IMR-90 (cell line): Measurements from ENCODE around the gene VEGFA. TPM values are rescaled to one million over a fixed set of nuclear protein-coding genes. Genes with fewer than 3 reads are reported as not detected.

Experiments used
- ATAC-seq: fragments of 200-7000 bp; cut with Tn5 transposase; 2 replicates; pipeline ENCODE4 v1.9.1; 2020; ENCODE audit warnings: low read depth, mild to moderate bottlenecking, moderate library complexity
- BruUV-seq: library from RNA; stranded (reverse); fragments of 400-500 nt; replicated peaks from 2 replicates; lab custom pipeline; 2021; lab: Mats Ljungman, UMichigan
- CTCF ChIA-PET: fragments of 300-600 bp; formaldehyde crosslinking; extraction: SDS; loops from one replicate; lab custom pipeline; 2021; ENCODE audit warnings: antibody characterized with exemption; lab: Yijun Ruan, JAX
- POLR2A ChIA-PET: fragments of 300-600 bp; sonication (Branson Sonifier 250); formaldehyde crosslinking; loops from one replicate; lab custom pipeline; 2022; ENCODE audit warnings: antibody characterized with exemption; ENCODE audit not compliant: unreplicated experiment; lab: Charles Lee
- DNase-seq: peaks from one replicate; pipeline ENCODE4 v3.0.0; 2013
- H2AFZ ChIP-seq: replicated peaks from 2 replicates; pipeline ENCODE3; 2013; ENCODE audit warnings: low read length, mild to moderate bottlenecking; ENCODE audit not compliant: poor library complexity
- H2AK5ac ChIP-seq: 2 replicates; pipeline ENCODE4 v1.6.1; 2013; ENCODE audit warnings: low read depth, low read length, inconsistent platforms
- H2AK9ac ChIP-seq: replicated peaks from 2 replicates; pipeline ENCODE3; 2013; ENCODE audit warnings: mild to moderate bottlenecking, low read depth, low read length, moderate library complexity; ENCODE audit not compliant: poor library complexity
- H2BK120ac ChIP-seq: 2 replicates; pipeline ENCODE4 v1.6.1; 2013; ENCODE audit warnings: low read depth, low read length, inconsistent platforms
- H2BK15ac ChIP-seq: 3 replicates; pipeline ENCODE4 v1.6.1; 2013; ENCODE audit warnings: low read depth, low read length, inconsistent platforms
- H2BK20ac ChIP-seq: 2 replicates; pipeline ENCODE4 v1.6.1; 2013; ENCODE audit warnings: low read depth, mild to moderate bottlenecking, inconsistent platforms, low read length, moderate library complexity
- H2BK5ac ChIP-seq: 2 replicates; pipeline ENCODE4 v1.6.1; 2013; ENCODE audit warnings: mild to moderate bottlenecking, low read depth, low read length, inconsistent platforms; ENCODE audit not compliant: poor library complexity, severe bottlenecking
- H3K14ac ChIP-seq: replicated peaks from 2 replicates; pipeline ENCODE4 v1.6.1; 2013; ENCODE audit warnings: low read depth, low read length, inconsistent platforms
- H3K18ac ChIP-seq: 2 replicates; pipeline ENCODE4 v1.6.1; 2013; ENCODE audit warnings: low read depth, low read length, control low read depth
- H3K23ac ChIP-seq: 2 replicates; pipeline ENCODE4 v1.6.1; 2013; ENCODE audit warnings: low read depth, low read length, inconsistent platforms
- H3K27ac ChIP-seq: 2 replicates; pipeline ENCODE4 v1.5.1; 2013; ENCODE audit warnings: mild to moderate bottlenecking, control low read depth, low read length; ENCODE audit not compliant: insufficient read depth
- H3K27me3 ChIP-seq: 2 replicates; pipeline ENCODE4 v1.6.1; 2013; ENCODE audit warnings: low read length; ENCODE audit not compliant: control insufficient read depth, insufficient read depth
- H3K36me3 ChIP-seq: 2 replicates; pipeline ENCODE4 v1.6.1; 2013; ENCODE audit warnings: low read length, mixed read lengths; ENCODE audit not compliant: control insufficient read depth, insufficient read depth
- H3K4ac ChIP-seq: 2 replicates; pipeline ENCODE4 v1.6.1; 2013; ENCODE audit warnings: low read depth, low read length, inconsistent platforms
- H3K4me1 ChIP-seq: 2 replicates; pipeline ENCODE4 v1.6.1; 2013; ENCODE audit warnings: low read length, mixed read lengths; ENCODE audit not compliant: control insufficient read depth, insufficient read depth
- H3K4me2 ChIP-seq: 2 replicates; pipeline ENCODE4 v1.6.1; 2013; ENCODE audit warnings: low read depth, mild to moderate bottlenecking, control low read depth, low read length, moderate library complexity
- H3K4me3 ChIP-seq: 2 replicates; pipeline ENCODE4 v1.5.1; 2013; ENCODE audit warnings: low read depth, mild to moderate bottlenecking, control low read depth, low read length, moderate library complexity; ENCODE audit not compliant: insufficient read depth
- H3K56ac ChIP-seq: 2 replicates; pipeline ENCODE4 v1.6.1; 2013; ENCODE audit warnings: low read length, inconsistent platforms; ENCODE audit not compliant: insufficient read depth; ENCODE audit errors: extremely low read depth
- H3K79me1 ChIP-seq, 2 experiments: 2 replicates each; pipeline ENCODE4 v1.6.1; 2013; ENCODE audit warnings: low read length in 2 of 2, inconsistent platforms in 1 of 2, low read depth in 1 of 2
- H3K9ac ChIP-seq: 2 replicates; pipeline ENCODE4 v1.6.1; 2013; ENCODE audit warnings: low read depth, low read length, control low read depth
- H3K9me1 ChIP-seq: 2 replicates; pipeline ENCODE4 v1.6.1; 2013; ENCODE audit warnings: low read length, inconsistent platforms; ENCODE audit not compliant: insufficient read depth
- H3K9me3 ChIP-seq: 2 replicates; pipeline ENCODE4 v1.6.1; 2013; ENCODE audit warnings: low read length; ENCODE audit not compliant: control insufficient read depth, insufficient read depth
- H4K20me1 ChIP-seq: 2 replicates; pipeline ENCODE4 v1.6.1; 2013; ENCODE audit warnings: low read length, inconsistent platforms; ENCODE audit not compliant: insufficient read depth
- H4K5ac ChIP-seq: 2 replicates; pipeline ENCODE4 v1.6.1; 2013; ENCODE audit warnings: mild to moderate bottlenecking, low read depth, low read length, control low read depth
- H4K8ac ChIP-seq, 2 experiments: 2 replicates each; pipeline ENCODE4 v1.6.1; 2013; ENCODE audit warnings: low read depth in 2 of 2, low read length in 2 of 2, control low read depth in 1 of 2, inconsistent platforms in 1 of 2
- H4K91ac ChIP-seq: 2 replicates; pipeline ENCODE4 v1.6.1; 2013; ENCODE audit warnings: low read depth, low read length, inconsistent platforms; ENCODE audit not compliant: insufficient read depth
- BHLHE40 ChIP-seq: fragments of 150-350 bp; IDR thresholded peaks from 2 replicates; pipeline ENCODE4 v1.6.1; 2016; ENCODE audit warnings: mild to moderate bottlenecking, low read depth, low read length
- CHD1 ChIP-seq: IDR thresholded peaks from 2 replicates; pipeline ENCODE4 v1.6.1; 2012; ENCODE audit warnings: low read depth, low read length, improper control_type of control experiment
- FOS ChIP-seq: fragments of 150-350 bp; IDR thresholded peaks from 2 replicates; pipeline ENCODE4 v1.6.1; 2016; ENCODE audit warnings: low read depth, low read length
- MAFK ChIP-seq: IDR thresholded peaks from 2 replicates; pipeline ENCODE4 v1.6.1; 2012; ENCODE audit warnings: low read depth, low read length, improper control_type of control experiment
- MXI1 ChIP-seq: IDR thresholded peaks from 2 replicates; pipeline ENCODE4 v1.6.1; 2012; ENCODE audit warnings: low read depth, mild to moderate bottlenecking, low read length, moderate library complexity, borderline replicate concordance
- NFE2L2 ChIP-seq: fragments of 150-350 bp; IDR thresholded peaks from 2 replicates; pipeline ENCODE4 v1.6.1; 2016; ENCODE audit warnings: low read depth, mild to moderate bottlenecking, low read length
- POLR2A ChIP-seq: IDR thresholded peaks from 2 replicates; pipeline ENCODE4 v1.6.1; 2012; ENCODE audit warnings: mild to moderate bottlenecking, low read depth, low read length
- RAD21 ChIP-seq: IDR thresholded peaks from 2 replicates; pipeline ENCODE4 v1.6.1; 2012; ENCODE audit warnings: low read length, improper control_type of control experiment
- RCOR1 ChIP-seq: IDR thresholded peaks from 2 replicates; pipeline ENCODE4 v1.6.1; 2012; ENCODE audit warnings: mild to moderate bottlenecking, low read length, improper control_type of control experiment; ENCODE audit not compliant: insufficient replicate concordance
- SMC3 ChIP-seq: fragments of 150-350 bp; IDR thresholded peaks from 2 replicates; pipeline ENCODE4 v1.6.1; 2016; ENCODE audit warnings: low read depth, mild to moderate bottlenecking, antibody characterized with exemption, low read length, moderate library complexity
- WGBS, 2 experiments: methylation state at CpG; one replicate each; pipeline versions ENCODE4 v1.1.5 to v1.1.7; 2013; ENCODE audit warnings: missing lambda C conversion rate in 2 of 2; ENCODE audit not compliant: insufficient read length in 1 of 2; ENCODE audit errors: extremely low coverage in 2 of 2; 5-methylcytosine and 5-hydroxymethylcytosine counted together
- dilution Hi-C: fragments of 300-500 bp; cut with HindIII; formaldehyde crosslinking; loops from one replicate; pipeline ENCODE4 v1.14.3; 2018; ENCODE audit warnings: low sequenced_read_pairs; ENCODE audit not compliant: unreplicated experiment
- in situ Hi-C: fragments of 300-500 bp; cut with MboI; formaldehyde crosslinking; loops from 3 replicates; pipeline ENCODE4 v1.14.3; 2019; ENCODE audit warnings: low sequenced_read_pairs, inconsistent platforms, mixed read lengths
- intact Hi-C: fragments of 100-400 bp; cut with micrococcal nuclease; formaldehyde crosslinking; loops from 2 replicates; pipeline ENCODE4 v1.10.0; 2022
- polyA plus RNA-seq, 3 experiments: library from polyadenylated mRNA; depleted of rRNA; stranded (reverse); fragments of >200 nt; gene quantifications; 2 replicates each; pipeline ENCODE4 v1.2.3, GENCODE V29; 2012; ENCODE audit warnings: low replicate concordance in 1 of 3
- total RNA-seq: library from RNA; depleted of rRNA; stranded (reverse); fragments of >200 nt; gene quantifications from 2 replicates; pipeline ENCODE4 v1.2.3, GENCODE V29; 2012
- TF ChIP-seq, protein P1 (sequence below): fragments of 150-350 bp; IDR thresholded peaks from 2 replicates; pipeline ENCODE4 v1.6.1; 2016; ENCODE audit warnings: low read depth, mild to moderate bottlenecking, low read length, moderate library complexity, borderline replicate concordance
- TF ChIP-seq, protein P2 (sequence below): conservative IDR thresholded peaks from 2 replicates; pipeline ENCODE4 v1.5.1; 2012; ENCODE audit warnings: mild to moderate bottlenecking, low read depth, low read length, improper control_type of control experiment
- TF ChIP-seq, protein P3 (sequence below): fragments of 150-350 bp; IDR thresholded peaks from 2 replicates; pipeline ENCODE4 v1.6.1; 2017; ENCODE audit warnings: mild to moderate bottlenecking, antibody characterized with exemption, low read length, low read depth

Gene VEGFA
- total and polyA plus RNA-seq, 2 of the 4 experiments (the other 2 are of a cell fraction), result 190 to 234 TPM

DNA sequence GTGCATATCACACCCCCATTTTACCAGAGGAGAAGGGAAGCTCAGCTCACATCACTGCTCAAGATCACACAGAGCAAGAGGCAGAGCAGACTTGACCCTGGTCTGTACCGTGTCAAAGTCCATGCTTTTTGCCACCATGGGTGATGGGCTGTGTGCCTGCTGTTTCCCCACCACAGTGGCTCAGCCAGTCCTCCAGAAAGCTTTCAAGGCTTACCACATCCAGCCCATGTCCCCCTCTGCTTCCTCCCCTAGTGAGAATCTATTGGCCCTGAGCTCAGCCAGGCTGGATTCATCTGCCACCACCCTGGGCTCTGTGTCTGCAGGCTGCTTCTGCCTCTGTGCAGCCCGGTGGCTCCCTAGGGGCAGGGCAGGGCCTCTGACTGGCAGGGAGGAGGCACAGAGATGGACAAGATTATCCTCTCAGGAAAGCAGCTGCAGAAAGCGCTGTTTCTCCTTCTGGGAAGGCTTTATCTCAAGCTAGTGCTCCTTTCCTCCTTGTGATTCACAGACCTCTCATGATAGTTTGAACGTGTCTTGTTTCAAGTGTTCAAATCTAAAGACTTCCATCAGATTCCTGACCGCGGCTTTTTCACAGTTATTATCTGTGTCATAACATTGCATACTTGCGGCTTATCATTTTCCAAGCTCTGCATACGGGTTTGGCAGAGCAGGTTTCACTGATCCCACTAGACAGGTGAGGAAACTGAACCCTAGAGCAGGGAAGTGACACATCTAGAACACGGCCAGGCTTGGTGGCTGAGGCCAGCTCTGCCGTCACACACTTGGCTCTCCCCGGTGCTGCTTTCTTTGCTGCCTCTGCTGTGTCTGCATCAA is 37.4 kb downstream of the VEGFA start:
- Histone ChIP-seq H2AK9ac (no peak overlapping the region), H2AFZ (peak overlapping the region; percentile 55)
- 7% methylated on average over 3 of the region's 11 CpGs; no CpG with 5 or more reads in 1 of the 2 experiments for WGBS, 2 experiments
- TF ChIP-seq RCOR1, result no peak
- TF ChIP-seq RAD21, result no peak
- no peak for TF ChIP-seq POLR2A
- TF ChIP-seq FOS, result no peak
- TF ChIP-seq MAFK, result no peak
- TF ChIP-seq, protein P1, sequence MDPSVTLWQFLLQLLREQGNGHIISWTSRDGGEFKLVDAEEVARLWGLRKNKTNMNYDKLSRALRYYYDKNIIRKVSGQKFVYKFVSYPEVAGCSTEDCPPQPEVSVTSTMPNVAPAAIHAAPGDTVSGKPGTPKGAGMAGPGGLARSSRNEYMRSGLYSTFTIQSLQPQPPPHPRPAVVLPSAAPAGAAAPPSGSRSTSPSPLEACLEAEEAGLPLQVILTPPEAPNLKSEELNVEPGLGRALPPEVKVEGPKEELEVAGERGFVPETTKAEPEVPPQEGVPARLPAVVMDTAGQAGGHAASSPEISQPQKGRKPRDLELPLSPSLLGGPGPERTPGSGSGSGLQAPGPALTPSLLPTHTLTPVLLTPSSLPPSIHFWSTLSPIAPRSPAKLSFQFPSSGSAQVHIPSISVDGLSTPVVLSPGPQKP, result no peak
- no peak for TF ChIP-seq MXI1
- TF ChIP-seq CHD1, result no peak
- TF ChIP-seq, protein P2, sequence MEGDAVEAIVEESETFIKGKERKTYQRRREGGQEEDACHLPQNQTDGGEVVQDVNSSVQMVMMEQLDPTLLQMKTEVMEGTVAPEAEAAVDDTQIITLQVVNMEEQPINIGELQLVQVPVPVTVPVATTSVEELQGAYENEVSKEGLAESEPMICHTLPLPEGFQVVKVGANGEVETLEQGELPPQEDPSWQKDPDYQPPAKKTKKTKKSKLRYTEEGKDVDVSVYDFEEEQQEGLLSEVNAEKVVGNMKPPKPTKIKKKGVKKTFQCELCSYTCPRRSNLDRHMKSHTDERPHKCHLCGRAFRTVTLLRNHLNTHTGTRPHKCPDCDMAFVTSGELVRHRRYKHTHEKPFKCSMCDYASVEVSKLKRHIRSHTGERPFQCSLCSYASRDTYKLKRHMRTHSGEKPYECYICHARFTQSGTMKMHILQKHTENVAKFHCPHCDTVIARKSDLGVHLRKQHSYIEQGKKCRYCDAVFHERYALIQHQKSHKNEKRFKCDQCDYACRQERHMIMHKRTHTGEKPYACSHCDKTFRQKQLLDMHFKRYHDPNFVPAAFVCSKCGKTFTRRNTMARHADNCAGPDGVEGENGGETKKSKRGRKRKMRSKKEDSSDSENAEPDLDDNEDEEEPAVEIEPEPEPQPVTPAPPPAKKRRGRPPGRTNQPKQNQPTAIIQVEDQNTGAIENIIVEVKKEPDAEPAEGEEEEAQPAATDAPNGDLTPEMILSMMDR, result no peak
- TF ChIP-seq BHLHE40, result no peak
- no peak for TF ChIP-seq SMC3
- TF ChIP-seq NFE2L2, result no peak
- TF ChIP-seq, protein P3, sequence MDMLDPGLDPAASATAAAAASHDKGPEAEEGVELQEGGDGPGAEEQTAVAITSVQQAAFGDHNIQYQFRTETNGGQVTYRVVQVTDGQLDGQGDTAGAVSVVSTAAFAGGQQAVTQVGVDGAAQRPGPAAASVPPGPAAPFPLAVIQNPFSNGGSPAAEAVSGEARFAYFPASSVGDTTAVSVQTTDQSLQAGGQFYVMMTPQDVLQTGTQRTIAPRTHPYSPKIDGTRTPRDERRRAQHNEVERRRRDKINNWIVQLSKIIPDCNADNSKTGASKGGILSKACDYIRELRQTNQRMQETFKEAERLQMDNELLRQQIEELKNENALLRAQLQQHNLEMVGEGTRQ, result no peak

More for the DNA sequence above, 37.4 kb downstream of the VEGFA start:
- ChIA-PET POLR2A (no interaction called here), CTCF (interaction anchor here (1.1 to 1.3 kb wide), 4 partner anchors 14 to 33 kb away, joined by 3 to 4 read pairs (median 3); no protein-coding TSS in a partner anchor)
- Histone ChIP-seq H3K79me1 (no peaks in the 10 kb centered on the region), H3K9me1 (0 out of 2 replicates have a peak, but pooled peaks cover 2% of the 10 kb centered on the region), H3K14ac (peak overlapping the region; percentile 2; the same call in 1 of the 2 replicates), H4K5ac (no peak overlapping the region; the same call in 1 of the 2 replicates), H3K4ac (0 out of 2 replicates have a peak overlapping the region, but pooled peaks have one; percentile 4), H3K4me1 (peaks cover 23% of the 10 kb centered on the region), H2BK120ac (peak overlapping the region; percentile 0; the same call in 1 of the 2 replicates), H3K18ac (peak overlapping the region; percentile 4; the same call in 1 of the 2 replicates), H3K23ac (0 out of 2 replicates have a peak overlapping the region, but pooled peaks have one; percentile 0), H2BK15ac (no peak overlapping the region; the same call in 2 of the 3 replicates), H3K27ac (no peak overlapping the region), H3K4me2 (peak overlapping the region; percentile 8; the same call in 1 of the 2 replicates), H2BK5ac (peak overlapping the region; percentile 5), H4K8ac (no peak overlapping the region), H2AK5ac (no peak overlapping the region), H3K9ac (no peak overlapping the region), H3K56ac (no peak overlapping the region), H4K91ac (peak overlapping the region; percentile 14; the same call in 1 of the 2 replicates), H3K27me3 (0 out of 2 replicates have a peak, but pooled peaks cover 2% of the 10 kb centered on the region), H3K36me3 (no peaks in the 10 kb centered on the region), H3K4me3 (no peak overlapping the region), H3K9me3 (no peaks in the 10 kb centered on the region), H2BK20ac (0 out of 2 replicates have a peak overlapping the region, but pooled peaks have one; percentile 5), H4K20me1 (no peaks in the 10 kb centered on the region)
- no TSS peak for BruUV-seq
- in situ Hi-C loops, result no loop called here
- dilution Hi-C loops, result no loop called here
- intact Hi-C loops, result no loop called here
- peak; percentile 72 for ATAC-seq
- peak; percentile 71 for DNase-seq
